Nephron (organoid): ENCODE data around the gene C17orf114.

Source experiments
- H3K27ac Mint-ChIP-seq, 3 experiments: 2 replicates each; pipeline ENCODE4 v1.8.0; 2020; ENCODE audit warnings: mixed read lengths in 3 of 3, mild to moderate bottlenecking in 2 of 3, moderate library complexity in 1 of 3
- H3K27me3 Mint-ChIP-seq: 2 replicates; pipeline ENCODE4 v1.8.0; 2021; ENCODE audit warnings: low read depth, mild to moderate bottlenecking, moderate library complexity, mixed read lengths
- H3K36me3 Mint-ChIP-seq: 2 replicates; pipeline ENCODE4 v1.8.0; 2020; ENCODE audit warnings: low read depth, mixed read lengths
- H3K4me1 Mint-ChIP-seq: 2 replicates; pipeline ENCODE4 v1.8.0; 2020; ENCODE audit warnings: mixed read lengths
- H3K4me3 Mint-ChIP-seq, 3 experiments: 2 replicates each; pipeline ENCODE4 v1.8.0; 2020; ENCODE audit warnings: mild to moderate bottlenecking in 3 of 3, mixed read lengths in 3 of 3, moderate library complexity in 2 of 3
- H3K9me3 Mint-ChIP-seq: 2 replicates; pipeline ENCODE4 v1.8.0; 2020; ENCODE audit warnings: mixed read lengths
- TF ChIP-seq, protein P1 (sequence below), 3 experiments: fragments of 200-600 bp; sonication (generic); IDR thresholded peaks; one replicate each; pipeline ENCODE4 v1.5.0; 2021; ENCODE audit warnings: antibody characterized with exemption in 3 of 3; ENCODE audit not compliant: unreplicated experiment in 3 of 3

C17orf114 gene

DNA sequence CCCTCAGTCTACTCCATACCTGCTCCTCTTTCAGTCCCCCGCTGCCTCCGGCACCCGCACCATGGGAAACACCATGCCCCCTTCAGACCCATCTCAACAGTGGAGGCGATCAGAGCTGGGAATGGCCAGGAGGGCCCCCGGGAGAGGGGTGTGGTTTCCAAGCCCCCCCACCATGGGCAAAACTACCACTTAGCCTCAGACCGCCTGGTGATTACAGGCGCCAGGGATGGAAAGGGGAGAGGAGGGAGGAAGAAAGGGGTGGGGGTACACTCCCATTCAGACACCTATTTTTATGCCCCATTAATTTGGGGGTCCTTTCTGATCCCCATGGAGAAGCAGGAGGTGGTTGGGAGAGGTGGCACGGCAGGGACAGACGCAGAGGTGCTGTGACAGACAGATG, at the start of gene C17orf114:
Gene C17orf114 (minus strand): TSS at position 101 of the 400 bp plus-strand sequence.
- Mint-ChIP-seq H3K4me3 (no peak within 1 kb of the TSS), H3K27ac (no peak within 1 kb of the TSS), H3K27me3 (no peaks in the 10 kb centered on the region), H3K36me3 (peaks cover 17% of the 10 kb centered on the region), H3K4me1 (peaks cover 6% of the 10 kb centered on the region), H3K9me3 (no peaks in the 10 kb centered on the region)
- TF ChIP-seq, protein P1, sequence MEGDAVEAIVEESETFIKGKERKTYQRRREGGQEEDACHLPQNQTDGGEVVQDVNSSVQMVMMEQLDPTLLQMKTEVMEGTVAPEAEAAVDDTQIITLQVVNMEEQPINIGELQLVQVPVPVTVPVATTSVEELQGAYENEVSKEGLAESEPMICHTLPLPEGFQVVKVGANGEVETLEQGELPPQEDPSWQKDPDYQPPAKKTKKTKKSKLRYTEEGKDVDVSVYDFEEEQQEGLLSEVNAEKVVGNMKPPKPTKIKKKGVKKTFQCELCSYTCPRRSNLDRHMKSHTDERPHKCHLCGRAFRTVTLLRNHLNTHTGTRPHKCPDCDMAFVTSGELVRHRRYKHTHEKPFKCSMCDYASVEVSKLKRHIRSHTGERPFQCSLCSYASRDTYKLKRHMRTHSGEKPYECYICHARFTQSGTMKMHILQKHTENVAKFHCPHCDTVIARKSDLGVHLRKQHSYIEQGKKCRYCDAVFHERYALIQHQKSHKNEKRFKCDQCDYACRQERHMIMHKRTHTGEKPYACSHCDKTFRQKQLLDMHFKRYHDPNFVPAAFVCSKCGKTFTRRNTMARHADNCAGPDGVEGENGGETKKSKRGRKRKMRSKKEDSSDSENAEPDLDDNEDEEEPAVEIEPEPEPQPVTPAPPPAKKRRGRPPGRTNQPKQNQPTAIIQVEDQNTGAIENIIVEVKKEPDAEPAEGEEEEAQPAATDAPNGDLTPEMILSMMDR (IDR thresholded peaks at IDR 0.05; ENCODE audit: unreplicated experiment in 3 of 3): no peak

- Mint-ChIP-seq H3K27ac (peak overlapping the region in 2 of 3 experiments; percentile 3 to 11), H3K4me1 (peaks cover 28% of the 10 kb centered on the region), H3K9me3 (no peaks in the 10 kb centered on the region), H3K36me3 (peaks cover 5% of the 10 kb centered on the region), H3K27me3 (no peaks in the 10 kb centered on the region), H3K4me3 (no peak overlapping the region)
- TF ChIP-seq, protein P1 (IDR thresholded peaks at IDR 0.05; ENCODE audit: unreplicated experiment in 3 of 3): no peak
Measured at GRCh38 chr17:4851084-4851483, 49.0 kb upstream of the C17orf114 start.

DNA sequence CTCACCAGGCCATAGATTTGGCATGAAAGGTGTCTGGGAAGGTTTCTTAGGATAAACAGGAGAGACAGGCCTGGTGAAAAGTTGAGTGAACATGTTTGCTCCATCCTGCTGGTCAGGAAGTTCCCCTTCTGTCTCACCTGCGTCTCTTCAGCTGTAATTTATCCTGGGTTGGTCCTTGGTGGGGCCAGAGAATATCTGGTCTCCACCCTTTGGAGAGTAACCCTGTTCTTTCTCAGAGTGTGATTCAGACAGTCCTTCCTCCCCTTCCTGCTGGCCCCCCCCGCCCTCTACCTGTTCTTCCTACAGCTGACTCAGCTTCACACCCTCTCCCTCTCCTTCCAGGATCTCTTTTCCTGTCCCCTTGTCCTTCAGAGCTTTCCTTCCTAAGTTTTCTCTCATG, 48.1 kb upstream of the C17orf114 start:
- Mint-ChIP-seq H3K27me3 (no peaks in the 10 kb centered on the region), H3K36me3 (peaks cover 5% of the 10 kb centered on the region), H3K27ac (no peak overlapping the region), H3K4me1 (peaks cover 27% of the 10 kb centered on the region), H3K4me3 (no peak overlapping the region), H3K9me3 (no peaks in the 10 kb centered on the region)
- TF ChIP-seq, protein P1 (IDR thresholded peaks at IDR 0.05; ENCODE audit: unreplicated experiment in 3 of 3): no peak

DNA sequence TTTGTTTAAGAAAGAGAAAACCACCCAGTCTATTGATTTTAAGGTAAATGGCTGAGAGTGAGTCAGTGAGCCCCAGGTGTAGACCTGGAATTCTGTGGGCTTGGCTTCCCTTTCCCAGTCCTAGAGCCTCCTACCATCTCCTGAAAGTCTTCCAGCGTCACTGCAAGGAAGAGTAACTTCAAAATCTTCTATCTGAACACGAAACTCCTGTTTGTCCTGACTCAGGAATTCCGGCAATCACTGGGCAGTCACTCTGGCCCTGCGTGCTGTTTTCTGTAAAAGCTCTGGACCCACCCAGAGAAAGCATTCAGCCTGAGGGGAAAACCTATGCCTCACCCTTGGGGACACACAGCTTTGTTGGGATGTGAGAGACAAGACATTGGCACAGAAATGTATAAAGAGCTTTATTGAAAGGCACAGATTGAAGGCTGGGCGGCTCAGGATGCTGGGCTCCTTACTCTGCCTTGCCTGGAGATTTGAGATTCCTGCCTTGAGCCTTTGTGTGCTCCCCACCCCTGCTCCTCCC, 46.9 kb upstream of the C17orf114 start:
- no peaks in the 10 kb centered on the region for H3K9me3 Mint-ChIP-seq
- H3K4me1 Mint-ChIP-seq: peaks cover 19% of the 10 kb centered on the region
- no peak overlapping the region for H3K27ac Mint-ChIP-seq
- H3K4me3 Mint-ChIP-seq: no peak overlapping the region
- peaks cover 3% of the 10 kb centered on the region for H3K36me3 Mint-ChIP-seq
- TF ChIP-seq, protein P1 (IDR thresholded peaks at IDR 0.05; ENCODE audit: unreplicated experiment in 3 of 3): no peak
- no peaks in the 10 kb centered on the region for H3K27me3 Mint-ChIP-seq

- H3K27me3 Mint-ChIP-seq: no peaks in the 10 kb centered on the region
- peaks cover 3% of the 10 kb centered on the region for H3K36me3 Mint-ChIP-seq
- no peak overlapping the region for H3K27ac Mint-ChIP-seq
- TF ChIP-seq, protein P1 (IDR thresholded peaks at IDR 0.05; ENCODE audit: unreplicated experiment in 3 of 3): no peak
- H3K4me1 Mint-ChIP-seq: peaks cover 9% of the 10 kb centered on the region
- no peak overlapping the region for H3K4me3 Mint-ChIP-seq
- H3K9me3 Mint-ChIP-seq: no peaks in the 10 kb centered on the region
Measured at GRCh38 chr17:4846635-4847390, 44.7 kb upstream of the C17orf114 start.

GRCh38 chr17:4845118-4845517, 43.0 kb upstream of the C17orf114 start:
- Mint-ChIP-seq H3K9me3 (no peaks in the 10 kb centered on the region), H3K4me3 (no peak overlapping the region), H3K4me1 (peaks cover 15% of the 10 kb centered on the region), H3K27ac (no peak overlapping the region), H3K36me3 (peaks cover 3% of the 10 kb centered on the region), H3K27me3 (no peaks in the 10 kb centered on the region)
- TF ChIP-seq, protein P1 (IDR thresholded peaks at IDR 0.05; ENCODE audit: unreplicated experiment in 3 of 3): no peak
